Measurements from ENCODE around the gene ZNF740.

ZNF740 gene

DNA sequence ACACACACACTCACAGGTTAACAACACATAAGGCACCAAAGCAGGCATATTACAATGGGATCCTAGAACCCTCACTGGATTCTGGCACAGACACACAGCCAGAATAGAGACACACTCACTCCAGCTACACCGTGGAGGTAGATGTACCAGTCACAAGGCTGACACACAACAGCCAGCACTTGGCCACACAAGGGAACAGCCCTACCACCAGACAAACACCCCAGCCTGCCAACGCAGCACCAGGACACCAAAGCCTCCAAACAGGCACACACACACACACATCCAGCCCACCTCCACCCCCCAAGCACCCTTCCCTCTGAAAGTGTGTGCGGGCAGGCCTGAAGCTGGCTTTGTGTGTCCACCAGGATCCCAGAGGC, 37.4 kb downstream of the ZNF740 start:
- TF ChIP-seq ESRRG (CRISPR knock-in tag; IDR thresholded peaks at IDR 0.05) = no peak
- no peak for TF ChIP-seq OSR1 (CRISPR knock-in tag; IDR thresholded peaks at IDR 0.05)
- no peak for TF ChIP-seq TOX (CRISPR knock-in tag; IDR thresholded peaks at IDR 0.05; ENCODE audit: borderline replicate concordance)
- TF ChIP-seq RARB (CRISPR knock-in tag; IDR thresholded peaks at IDR 0.05) = no peak
- no peak for TF ChIP-seq BACH2 (CRISPR knock-in tag; IDR thresholded peaks at IDR 0.05; ENCODE audit: borderline replicate concordance)
- TF ChIP-seq TCF4 (CRISPR knock-in tag; IDR thresholded peaks at IDR 0.05; ENCODE audit: borderline replicate concordance) = no peak
- no peak for TF ChIP-seq ZFP30 (CRISPR knock-in tag; IDR thresholded peaks at IDR 0.05)
- TF ChIP-seq PPARA (CRISPR knock-in tag; IDR thresholded peaks at IDR 0.05; ENCODE audit: borderline replicate concordance) = no peak
- TF ChIP-seq, protein P1, sequence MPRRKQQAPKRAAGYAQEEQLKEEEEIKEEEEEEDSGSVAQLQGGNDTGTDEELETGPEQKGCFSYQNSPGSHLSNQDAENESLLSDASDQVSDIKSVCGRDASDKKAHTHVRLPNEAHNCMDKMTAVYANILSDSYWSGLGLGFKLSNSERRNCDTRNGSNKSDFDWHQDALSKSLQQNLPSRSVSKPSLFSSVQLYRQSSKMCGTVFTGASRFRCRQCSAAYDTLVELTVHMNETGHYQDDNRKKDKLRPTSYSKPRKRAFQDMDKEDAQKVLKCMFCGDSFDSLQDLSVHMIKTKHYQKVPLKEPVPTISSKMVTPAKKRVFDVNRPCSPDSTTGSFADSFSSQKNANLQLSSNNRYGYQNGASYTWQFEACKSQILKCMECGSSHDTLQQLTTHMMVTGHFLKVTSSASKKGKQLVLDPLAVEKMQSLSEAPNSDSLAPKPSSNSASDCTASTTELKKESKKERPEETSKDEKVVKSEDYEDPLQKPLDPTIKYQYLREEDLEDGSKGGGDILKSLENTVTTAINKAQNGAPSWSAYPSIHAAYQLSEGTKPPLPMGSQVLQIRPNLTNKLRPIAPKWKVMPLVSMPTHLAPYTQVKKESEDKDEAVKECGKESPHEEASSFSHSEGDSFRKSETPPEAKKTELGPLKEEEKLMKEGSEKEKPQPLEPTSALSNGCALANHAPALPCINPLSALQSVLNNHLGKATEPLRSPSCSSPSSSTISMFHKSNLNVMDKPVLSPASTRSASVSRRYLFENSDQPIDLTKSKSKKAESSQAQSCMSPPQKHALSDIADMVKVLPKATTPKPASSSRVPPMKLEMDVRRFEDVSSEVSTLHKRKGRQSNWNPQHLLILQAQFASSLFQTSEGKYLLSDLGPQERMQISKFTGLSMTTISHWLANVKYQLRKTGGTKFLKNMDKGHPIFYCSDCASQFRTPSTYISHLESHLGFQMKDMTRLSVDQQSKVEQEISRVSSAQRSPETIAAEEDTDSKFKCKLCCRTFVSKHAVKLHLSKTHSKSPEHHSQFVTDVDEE (CRISPR knock-in tag; IDR thresholded peaks at IDR 0.05) = no peak
- TF ChIP-seq ZNF565 (CRISPR knock-in tag; conservative IDR thresholded peaks at IDR 0.05; ENCODE audit: low read depth) = no peak
- TF ChIP-seq, protein P2, sequence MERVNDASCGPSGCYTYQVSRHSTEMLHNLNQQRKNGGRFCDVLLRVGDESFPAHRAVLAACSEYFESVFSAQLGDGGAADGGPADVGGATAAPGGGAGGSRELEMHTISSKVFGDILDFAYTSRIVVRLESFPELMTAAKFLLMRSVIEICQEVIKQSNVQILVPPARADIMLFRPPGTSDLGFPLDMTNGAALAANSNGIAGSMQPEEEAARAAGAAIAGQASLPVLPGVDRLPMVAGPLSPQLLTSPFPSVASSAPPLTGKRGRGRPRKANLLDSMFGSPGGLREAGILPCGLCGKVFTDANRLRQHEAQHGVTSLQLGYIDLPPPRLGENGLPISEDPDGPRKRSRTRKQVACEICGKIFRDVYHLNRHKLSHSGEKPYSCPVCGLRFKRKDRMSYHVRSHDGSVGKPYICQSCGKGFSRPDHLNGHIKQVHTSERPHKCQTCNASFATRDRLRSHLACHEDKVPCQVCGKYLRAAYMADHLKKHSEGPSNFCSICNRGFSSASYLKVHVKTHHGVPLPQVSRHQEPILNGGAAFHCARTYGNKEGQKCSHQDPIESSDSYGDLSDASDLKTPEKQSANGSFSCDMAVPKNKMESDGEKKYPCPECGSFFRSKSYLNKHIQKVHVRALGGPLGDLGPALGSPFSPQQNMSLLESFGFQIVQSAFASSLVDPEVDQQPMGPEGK (CRISPR knock-in tag; IDR thresholded peaks at IDR 0.05; ENCODE audit: borderline replicate concordance) = no peak
- no peak for TF ChIP-seq ZC3H10 (CRISPR knock-in tag; IDR thresholded peaks at IDR 0.05)
- TF ChIP-seq SNAI2 (CRISPR knock-in tag; IDR thresholded peaks at IDR 0.05) = no peak
- no peak for TF ChIP-seq CSRNP3 (CRISPR knock-in tag; IDR thresholded peaks at IDR 0.05)
- no peak for TF ChIP-seq ISL1 (CRISPR knock-in tag; IDR thresholded peaks at IDR 0.05)
- TF ChIP-seq ARNTL (CRISPR knock-in tag; IDR thresholded peaks at IDR 0.05; ENCODE audit: borderline replicate concordance, low read depth) = no peak
- no peak for TF ChIP-seq CSDC2 (CRISPR knock-in tag; IDR thresholded peaks at IDR 0.05)
- TF ChIP-seq, protein P3, sequence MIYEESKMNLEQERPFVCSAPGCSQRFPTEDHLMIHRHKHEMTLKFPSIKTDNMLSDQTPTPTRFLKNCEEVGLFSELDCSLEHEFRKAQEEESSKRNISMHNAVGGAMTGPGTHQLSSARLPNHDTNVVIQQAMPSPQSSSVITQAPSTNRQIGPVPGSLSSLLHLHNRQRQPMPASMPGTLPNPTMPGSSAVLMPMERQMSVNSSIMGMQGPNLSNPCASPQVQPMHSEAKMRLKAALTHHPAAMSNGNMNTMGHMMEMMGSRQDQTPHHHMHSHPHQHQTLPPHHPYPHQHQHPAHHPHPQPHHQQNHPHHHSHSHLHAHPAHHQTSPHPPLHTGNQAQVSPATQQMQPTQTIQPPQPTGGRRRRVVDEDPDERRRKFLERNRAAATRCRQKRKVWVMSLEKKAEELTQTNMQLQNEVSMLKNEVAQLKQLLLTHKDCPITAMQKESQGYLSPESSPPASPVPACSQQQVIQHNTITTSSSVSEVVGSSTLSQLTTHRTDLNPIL (CRISPR knock-in tag; IDR thresholded peaks at IDR 0.05; ENCODE audit: low read depth) = no peak
- TF ChIP-seq ZNF8 (CRISPR knock-in tag; IDR thresholded peaks at IDR 0.05) = no peak
- no peak for ATAC-seq

GRCh38 chr12:53218551-53219291, 38.2 kb downstream of the ZNF740 start:
- ATAC-seq = no peak
- TF ChIP-seq ZFP3 (CRISPR knock-in tag; IDR thresholded peaks at IDR 0.05) (no peak), BACH2 (CRISPR knock-in tag; IDR thresholded peaks at IDR 0.05; ENCODE audit: borderline replicate concordance) (no peak), ZC3H10 (CRISPR knock-in tag; IDR thresholded peaks at IDR 0.05) (no peak), ZNF8 (CRISPR knock-in tag; IDR thresholded peaks at IDR 0.05) (no peak), TOX (CRISPR knock-in tag; IDR thresholded peaks at IDR 0.05; ENCODE audit: borderline replicate concordance) (no peak), OSR1 (CRISPR knock-in tag; IDR thresholded peaks at IDR 0.05) (no peak), POU6F1 (CRISPR knock-in tag; IDR thresholded peaks at IDR 0.05; ENCODE audit: borderline replicate concordance, low read depth) (no peak), TCF4 (CRISPR knock-in tag; IDR thresholded peaks at IDR 0.05; ENCODE audit: borderline replicate concordance) (no peak), ZNF565 (CRISPR knock-in tag; conservative IDR thresholded peaks at IDR 0.05; ENCODE audit: low read depth) (no peak), ZNF70 (CRISPR knock-in tag; IDR thresholded peaks at IDR 0.05) (no peak), RARB (CRISPR knock-in tag; IDR thresholded peaks at IDR 0.05) (no peak), ARNTL (CRISPR knock-in tag; IDR thresholded peaks at IDR 0.05; ENCODE audit: borderline replicate concordance, low read depth) (no peak), CSRNP3 (CRISPR knock-in tag; IDR thresholded peaks at IDR 0.05) (no peak), SNAI2 (CRISPR knock-in tag; IDR thresholded peaks at IDR 0.05) (no peak), ESRRG (CRISPR knock-in tag; IDR thresholded peaks at IDR 0.05) (no peak), ISL1 (CRISPR knock-in tag; IDR thresholded peaks at IDR 0.05) (no peak), CSDC2 (CRISPR knock-in tag; IDR thresholded peaks at IDR 0.05) (no peak), ZFP30 (CRISPR knock-in tag; IDR thresholded peaks at IDR 0.05) (no peak), GLIS3 (CRISPR knock-in tag; IDR thresholded peaks at IDR 0.05) (no peak)
- TF ChIP-seq, protein P1 (CRISPR knock-in tag; IDR thresholded peaks at IDR 0.05) = no peak
